ENCODE data around the gene ARPC1A.

The ARPC1A gene

DNA sequence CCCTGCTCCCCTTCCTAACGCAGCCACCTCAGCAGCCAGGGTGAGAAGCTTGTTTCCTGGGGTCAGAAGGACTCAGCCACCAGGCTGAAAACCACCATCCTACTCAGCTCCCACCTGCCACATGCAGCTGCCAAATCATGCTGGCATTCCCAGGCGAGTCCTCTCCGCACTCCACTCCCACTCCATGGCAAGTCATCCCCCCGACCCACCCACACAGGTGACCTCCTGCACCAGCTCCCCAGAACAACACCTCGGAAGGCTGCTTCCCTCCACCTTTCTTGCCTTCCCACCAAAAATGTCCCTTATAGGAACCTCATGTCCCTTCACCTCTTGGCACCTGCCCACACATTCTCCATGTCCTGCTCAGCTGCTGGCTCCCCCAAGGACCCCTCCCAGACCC is 78.1 kb downstream of the ARPC1A start:
- TF ChIP-seq, protein P1, sequence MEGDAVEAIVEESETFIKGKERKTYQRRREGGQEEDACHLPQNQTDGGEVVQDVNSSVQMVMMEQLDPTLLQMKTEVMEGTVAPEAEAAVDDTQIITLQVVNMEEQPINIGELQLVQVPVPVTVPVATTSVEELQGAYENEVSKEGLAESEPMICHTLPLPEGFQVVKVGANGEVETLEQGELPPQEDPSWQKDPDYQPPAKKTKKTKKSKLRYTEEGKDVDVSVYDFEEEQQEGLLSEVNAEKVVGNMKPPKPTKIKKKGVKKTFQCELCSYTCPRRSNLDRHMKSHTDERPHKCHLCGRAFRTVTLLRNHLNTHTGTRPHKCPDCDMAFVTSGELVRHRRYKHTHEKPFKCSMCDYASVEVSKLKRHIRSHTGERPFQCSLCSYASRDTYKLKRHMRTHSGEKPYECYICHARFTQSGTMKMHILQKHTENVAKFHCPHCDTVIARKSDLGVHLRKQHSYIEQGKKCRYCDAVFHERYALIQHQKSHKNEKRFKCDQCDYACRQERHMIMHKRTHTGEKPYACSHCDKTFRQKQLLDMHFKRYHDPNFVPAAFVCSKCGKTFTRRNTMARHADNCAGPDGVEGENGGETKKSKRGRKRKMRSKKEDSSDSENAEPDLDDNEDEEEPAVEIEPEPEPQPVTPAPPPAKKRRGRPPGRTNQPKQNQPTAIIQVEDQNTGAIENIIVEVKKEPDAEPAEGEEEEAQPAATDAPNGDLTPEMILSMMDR (IDR thresholded peaks at IDR 0.05; ENCODE audit: low read depth, low read length): no peak
- H3K4me3 ChIP-seq (ENCODE audit: low read depth, low read length): no peak overlapping the region

DNA sequence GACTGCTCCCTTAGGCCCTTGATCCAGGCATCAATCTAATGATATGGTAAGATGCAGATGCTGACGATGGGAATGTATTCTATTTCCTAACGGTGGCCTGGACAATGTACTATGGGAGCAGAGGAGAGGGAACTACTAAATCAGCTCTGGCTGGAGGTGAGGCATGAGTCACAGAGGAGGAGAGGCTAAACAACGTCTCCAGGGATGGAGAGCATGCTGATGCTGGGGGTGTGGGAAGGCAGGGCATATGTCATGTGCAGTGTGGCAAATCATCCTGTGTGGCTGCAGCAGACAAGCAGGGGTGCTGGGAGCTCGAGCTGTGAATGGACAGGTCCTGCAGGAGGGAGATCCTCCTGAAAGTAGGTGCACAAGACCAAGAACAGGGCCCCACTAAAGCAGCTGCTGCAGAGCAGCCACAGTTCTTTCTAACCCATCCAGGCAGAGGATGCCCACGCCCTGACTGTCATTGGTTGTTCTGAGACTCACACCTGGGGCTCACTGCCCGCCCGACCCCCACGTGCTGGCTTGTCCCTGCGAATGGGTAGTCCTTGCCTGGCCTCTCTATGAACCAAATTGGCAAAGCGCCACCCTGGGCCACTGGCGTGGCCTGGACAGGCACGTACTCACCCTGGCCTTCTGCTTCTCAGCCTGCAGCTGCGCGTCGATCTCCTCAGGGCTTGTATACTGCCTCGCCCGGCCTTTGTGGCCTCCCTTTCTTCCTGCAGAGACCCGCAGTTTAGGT is 78.7 kb downstream of the ARPC1A start:
- TF ChIP-seq, protein P1 (IDR thresholded peaks at IDR 0.05; ENCODE audit: low read depth, low read length): no peak
- H3K4me3 ChIP-seq (ENCODE audit: low read depth, low read length): no peak overlapping the region

DNA sequence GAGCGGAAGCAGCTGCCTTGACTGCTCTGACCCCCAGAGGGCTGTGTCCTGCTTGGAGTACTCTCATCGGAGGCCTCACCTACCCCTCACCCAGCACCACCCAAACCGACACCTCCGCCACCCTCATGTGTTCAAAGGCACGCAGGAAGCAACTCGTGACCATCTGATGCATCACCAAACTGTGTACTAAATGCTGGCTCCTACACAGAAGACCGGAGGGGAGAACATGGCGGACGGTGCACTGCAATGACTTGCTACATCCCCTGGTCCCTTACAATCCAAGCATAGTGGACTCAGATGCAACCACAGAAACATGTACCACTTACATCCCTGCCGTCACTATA is 79.3 kb downstream of the ARPC1A start:
- TF ChIP-seq, protein P1 (IDR thresholded peaks at IDR 0.05; ENCODE audit: low read depth, low read length): no peak
- H3K4me3 ChIP-seq (ENCODE audit: low read depth, low read length): no peak overlapping the region

- TF ChIP-seq, protein P1 (IDR thresholded peaks at IDR 0.05; ENCODE audit: low read depth, low read length): no peak
- H3K4me3 ChIP-seq (ENCODE audit: low read depth, low read length): no peak overlapping the region
Measured at GRCh38 chr7:99406557-99406956, 80.9 kb downstream of the ARPC1A start.

DNA sequence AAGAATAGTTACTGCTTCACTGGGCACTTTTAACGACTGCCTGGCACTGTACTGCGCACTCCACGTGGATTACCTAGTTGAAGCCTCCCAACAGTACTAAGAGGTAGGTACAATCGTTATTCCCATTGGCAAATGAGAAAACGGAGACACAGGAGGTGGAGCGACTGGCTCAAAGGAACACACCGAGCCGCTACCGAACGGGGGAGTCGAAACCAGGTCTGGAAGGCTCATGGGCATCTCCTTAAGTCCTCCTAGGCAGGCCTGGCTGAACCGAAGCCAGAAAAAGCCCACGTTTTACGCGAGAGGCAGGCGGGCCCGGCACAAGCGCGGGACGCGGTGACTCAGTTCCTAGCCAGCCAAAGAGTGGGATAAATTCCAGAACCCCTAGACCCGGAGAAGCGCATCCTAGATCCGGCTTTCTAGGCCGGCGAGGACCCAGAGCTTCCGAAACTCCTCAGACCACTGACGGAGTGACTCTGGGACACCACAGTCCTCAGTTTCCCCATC is 82.2 kb downstream of the ARPC1A start:
- peak overlapping the region; percentile 93 for H3K4me3 ChIP-seq (ENCODE audit: low read depth, low read length)
- TF ChIP-seq, protein P1 (IDR thresholded peaks at IDR 0.05; ENCODE audit: low read depth, low read length): no peak

- peak within 1 kb of the TSS; percentile 93 for H3K4me3 ChIP-seq (ENCODE audit: low read depth, low read length)
- TF ChIP-seq, protein P1 (IDR thresholded peaks at IDR 0.05; ENCODE audit: low read depth, low read length): no peak
Measured at GRCh38 chr7:99408379-99409191, 82.9 kb downstream of the ARPC1A start, which contains the start of the genes BUD31 and PDAP1. Gene BUD31 (plus strand): TSS chr7:99408969. CDS start chr7:99411093, 2,124 bp downstream. Gene PDAP1 (minus strand): TSS chr7:99408597. CDS start chr7:99408548, 49 bp downstream.

GRCh38 chr7:99409192-99409572 is 83.5 kb downstream of the ARPC1A start:
- peak overlapping the region; percentile 93 for H3K4me3 ChIP-seq (ENCODE audit: low read depth, low read length)
- TF ChIP-seq, protein P1 (IDR thresholded peaks at IDR 0.05; ENCODE audit: low read depth, low read length): no peak
